ENCODE measurements around the gene SULT2B1. TPM values are rescaled to one million over a fixed set of nuclear protein-coding genes. Genes with fewer than 3 reads are reported as not detected.

Gene SULT2B1
- total RNA-seq, 1 donor from 2014 or later = not detected

DNA sequence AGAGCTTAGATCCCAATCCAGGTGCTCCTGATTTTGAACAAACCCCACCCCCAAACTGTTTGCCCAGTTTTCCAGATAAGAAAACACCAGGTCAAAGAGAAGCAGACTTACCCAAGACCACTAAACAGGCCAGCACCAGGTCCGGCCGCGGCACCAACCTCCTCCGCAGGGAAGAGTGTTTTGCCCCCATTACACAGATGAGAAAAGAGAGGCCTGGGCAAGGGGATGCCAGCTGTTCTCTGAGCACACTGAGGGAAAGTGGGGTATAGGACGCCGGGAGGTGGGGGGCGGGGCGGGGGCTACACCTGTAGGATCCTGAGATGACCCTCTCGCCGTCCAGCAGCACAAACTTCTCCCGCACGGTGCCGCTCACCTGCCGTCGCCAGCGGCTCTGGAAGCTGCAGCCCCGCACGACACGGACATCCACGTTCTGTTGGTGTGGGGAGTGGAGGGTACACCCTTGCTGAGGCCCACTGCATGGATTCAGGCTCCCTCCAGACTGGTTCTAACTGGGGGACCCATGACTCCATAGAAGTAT lies 57.7 kb downstream of the SULT2B1 start:
- TF ChIP-seq, protein P1, sequence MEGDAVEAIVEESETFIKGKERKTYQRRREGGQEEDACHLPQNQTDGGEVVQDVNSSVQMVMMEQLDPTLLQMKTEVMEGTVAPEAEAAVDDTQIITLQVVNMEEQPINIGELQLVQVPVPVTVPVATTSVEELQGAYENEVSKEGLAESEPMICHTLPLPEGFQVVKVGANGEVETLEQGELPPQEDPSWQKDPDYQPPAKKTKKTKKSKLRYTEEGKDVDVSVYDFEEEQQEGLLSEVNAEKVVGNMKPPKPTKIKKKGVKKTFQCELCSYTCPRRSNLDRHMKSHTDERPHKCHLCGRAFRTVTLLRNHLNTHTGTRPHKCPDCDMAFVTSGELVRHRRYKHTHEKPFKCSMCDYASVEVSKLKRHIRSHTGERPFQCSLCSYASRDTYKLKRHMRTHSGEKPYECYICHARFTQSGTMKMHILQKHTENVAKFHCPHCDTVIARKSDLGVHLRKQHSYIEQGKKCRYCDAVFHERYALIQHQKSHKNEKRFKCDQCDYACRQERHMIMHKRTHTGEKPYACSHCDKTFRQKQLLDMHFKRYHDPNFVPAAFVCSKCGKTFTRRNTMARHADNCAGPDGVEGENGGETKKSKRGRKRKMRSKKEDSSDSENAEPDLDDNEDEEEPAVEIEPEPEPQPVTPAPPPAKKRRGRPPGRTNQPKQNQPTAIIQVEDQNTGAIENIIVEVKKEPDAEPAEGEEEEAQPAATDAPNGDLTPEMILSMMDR (conservative IDR thresholded peaks at IDR 0.05; ENCODE audit: low read depth, low read length) = no peak
- no peak for DNase-seq (ENCODE audit: low read depth)
- H3K4me3 ChIP-seq (ENCODE audit: low read depth, low read length) = no peak overlapping the region

DNA sequence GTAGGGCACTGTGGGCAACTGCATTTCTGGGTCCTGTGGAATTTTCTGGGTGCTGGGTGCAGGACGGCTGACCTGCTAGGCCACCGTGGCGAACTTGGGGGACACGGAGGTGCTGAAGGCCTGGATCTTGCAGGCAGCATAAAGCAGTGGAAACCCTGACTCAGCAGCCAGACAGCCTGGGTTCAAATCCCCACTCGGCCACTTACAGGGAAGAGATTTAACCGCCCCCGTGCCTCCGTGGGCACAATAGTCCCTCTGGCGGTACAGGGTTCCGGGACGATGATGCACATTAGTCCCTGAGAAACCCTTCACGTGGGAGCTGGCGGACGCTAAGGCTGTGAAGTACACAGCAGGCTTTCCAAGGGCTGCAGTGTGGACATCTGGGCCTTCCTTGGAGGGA lies 59.9 kb downstream of the SULT2B1 start:
- DNase-seq (ENCODE audit: low read depth) = no peak
- TF ChIP-seq, protein P1 (conservative IDR thresholded peaks at IDR 0.05; ENCODE audit: low read depth, low read length) = no peak
- no peak overlapping the region for H3K4me3 ChIP-seq (ENCODE audit: low read depth, low read length)

DNA sequence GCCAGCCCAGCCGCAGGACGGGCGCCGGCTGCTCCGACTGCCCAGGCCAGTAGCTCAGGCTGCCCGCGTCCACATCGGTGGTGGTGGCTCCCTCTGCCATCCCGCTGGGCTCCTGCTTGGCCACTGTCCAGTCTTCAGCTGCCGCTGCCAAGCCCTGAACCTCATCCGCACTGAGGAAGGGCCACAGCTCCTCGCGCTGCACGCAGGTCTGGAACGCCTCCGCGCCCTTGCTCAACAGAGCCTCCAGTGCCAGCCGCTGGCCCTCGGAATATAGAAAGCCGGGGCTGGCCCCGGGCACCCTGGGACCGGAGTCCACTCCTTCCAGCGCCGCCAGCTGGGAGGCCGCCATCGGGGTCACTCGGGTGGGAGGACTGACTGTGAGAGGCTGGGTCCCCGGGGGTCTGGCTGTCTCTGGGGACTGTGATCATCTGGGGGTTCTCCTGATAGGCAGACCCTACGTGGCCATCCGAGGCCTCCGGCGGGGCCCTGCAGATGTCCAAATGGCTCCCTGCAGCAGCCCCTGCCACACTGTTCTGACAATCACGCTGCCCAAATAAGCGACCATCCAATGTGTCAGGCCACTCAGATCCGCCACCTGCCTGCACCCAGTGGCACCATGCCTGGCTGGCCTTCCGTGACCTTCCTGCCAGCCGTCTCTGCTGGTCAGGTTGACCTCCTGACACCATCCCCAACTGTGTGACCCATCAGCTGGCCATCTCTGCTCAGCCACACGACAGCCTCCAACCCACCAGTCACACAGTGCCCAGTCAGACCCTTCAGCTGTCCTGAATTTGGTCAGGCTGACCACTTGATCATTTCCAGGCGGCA lies 61.3 kb downstream of the SULT2B1 start:
- TF ChIP-seq, protein P1 (conservative IDR thresholded peaks at IDR 0.05; ENCODE audit: low read depth, low read length) = no peak
- DNase-seq (ENCODE audit: low read depth) = no peak
- no peak overlapping the region for H3K4me3 ChIP-seq (ENCODE audit: low read depth, low read length)

DNA sequence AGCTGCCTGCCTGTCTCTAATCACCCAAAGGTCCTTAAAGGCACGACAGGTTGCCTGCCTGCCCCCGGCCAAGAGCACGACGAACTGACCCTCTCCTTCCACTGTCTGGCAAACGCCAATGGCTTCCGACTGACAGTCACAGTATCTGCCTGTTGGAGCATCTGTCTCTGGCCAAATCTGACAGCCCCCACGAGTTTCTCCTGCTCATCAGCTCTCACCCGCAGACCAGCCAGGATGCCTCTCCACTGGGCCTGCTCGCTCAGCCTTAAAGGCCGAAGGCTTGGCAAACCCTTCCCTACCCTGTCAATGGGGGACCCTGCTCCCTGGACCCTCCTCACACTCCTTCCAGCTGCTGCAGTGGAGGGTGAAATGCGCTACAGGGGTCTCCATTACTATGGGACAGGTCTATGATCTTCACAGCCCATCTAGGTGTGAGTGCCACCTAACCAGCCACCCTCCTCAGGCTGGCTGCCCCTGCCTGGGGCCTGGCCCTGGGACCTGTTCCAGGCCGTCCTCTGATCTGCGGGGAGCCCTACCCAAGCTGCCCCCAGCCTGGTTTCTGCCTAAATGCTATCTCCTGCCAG lies 62.0 kb downstream of the SULT2B1 start:
- H3K4me3 ChIP-seq (ENCODE audit: low read depth, low read length) = no peak overlapping the region
- DNase-seq (ENCODE audit: low read depth) = no peak
- TF ChIP-seq, protein P1 (conservative IDR thresholded peaks at IDR 0.05; ENCODE audit: low read depth, low read length) = no peak

DNA sequence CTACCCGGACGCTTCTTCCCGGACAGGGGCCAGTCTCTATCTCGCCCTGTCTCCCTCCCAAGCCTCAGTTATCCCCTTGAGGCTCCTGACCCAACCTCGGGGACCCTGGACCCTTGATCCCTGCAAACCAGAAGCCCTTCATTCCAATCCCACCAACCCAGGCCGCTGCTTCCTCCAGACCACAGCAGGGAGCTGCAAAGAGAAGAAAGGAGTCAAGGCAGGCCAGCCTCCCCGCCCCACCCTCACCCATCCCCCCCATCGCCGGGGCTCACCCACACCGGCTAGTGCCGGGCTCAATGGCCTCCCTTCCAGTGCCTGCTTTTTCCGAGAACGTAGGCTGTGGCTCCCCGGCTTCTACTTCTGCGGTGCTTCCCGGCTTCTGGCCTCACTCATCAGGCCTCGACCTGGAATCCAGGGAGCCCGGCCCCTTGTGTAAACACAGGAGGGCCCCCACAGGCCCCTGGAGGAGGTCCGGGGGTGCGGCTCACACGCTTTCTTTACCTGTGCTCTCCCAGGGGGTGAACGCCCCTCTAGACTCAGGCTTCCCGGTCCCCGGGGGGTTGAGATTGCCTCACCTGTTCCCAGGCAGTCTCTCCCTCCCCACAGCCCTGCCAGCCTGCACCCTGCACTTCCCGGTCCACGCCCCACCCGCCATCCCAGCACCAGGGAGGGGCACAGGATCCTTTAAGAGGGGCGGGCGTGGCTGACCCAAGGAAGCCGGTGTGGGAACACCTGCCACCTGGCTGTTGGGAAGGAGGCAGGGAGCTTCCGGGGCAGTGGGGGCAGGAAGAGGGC lies 62.7 kb downstream of the SULT2B1 start, which contains the start of gene FAM83E:
FAM83E (minus strand) TSS at position 641 of the 795 bp plus-strand sequence. CDS start 1,704 bp downstream, outside the sequence.
- no peak for DNase-seq (ENCODE audit: low read depth)
- TF ChIP-seq, protein P1 (conservative IDR thresholded peaks at IDR 0.05; ENCODE audit: low read depth, low read length) = no peak
- no peak within 1 kb of the TSS for H3K4me3 ChIP-seq (ENCODE audit: low read depth, low read length)

DNA sequence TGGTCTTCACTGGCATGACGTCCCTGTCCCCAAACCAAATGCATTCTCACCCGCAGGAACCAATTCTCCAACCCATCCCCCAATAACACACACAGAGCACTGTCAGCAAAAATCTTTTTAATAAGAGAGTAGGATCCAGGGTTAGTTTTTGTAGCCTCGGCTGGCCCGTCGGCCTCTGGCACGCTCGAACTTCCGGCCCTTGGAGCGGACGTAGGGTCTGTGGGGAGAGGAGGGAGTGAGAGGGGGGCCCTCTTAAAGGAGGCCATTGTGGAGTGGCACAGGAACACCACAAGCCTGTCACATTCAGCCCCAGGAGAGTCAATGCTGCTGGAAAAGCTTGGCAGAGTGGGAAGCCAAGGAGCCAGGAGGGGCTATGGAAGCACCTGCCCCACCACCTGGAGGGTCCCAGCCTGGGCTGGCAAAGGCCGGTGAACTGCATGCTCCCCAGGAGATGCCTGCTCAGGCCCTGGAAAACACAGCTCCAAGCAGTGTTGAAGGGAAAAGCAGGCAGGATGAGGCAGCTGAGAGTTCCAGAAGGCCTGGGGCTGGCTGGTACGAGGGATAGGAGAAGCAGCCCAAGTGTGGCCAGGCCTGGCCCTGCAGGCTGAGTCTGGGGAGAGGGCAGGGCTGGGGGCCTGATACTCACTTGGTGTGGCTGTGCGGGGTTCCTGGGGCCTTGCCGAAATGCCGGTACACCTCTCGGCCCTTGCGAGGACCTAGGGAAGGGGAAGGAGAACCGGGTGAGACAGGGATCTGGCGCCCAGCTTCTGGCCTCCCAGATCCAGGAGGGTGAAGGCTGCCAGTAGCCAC lies 63.5 kb downstream of the SULT2B1 start:
- no peak overlapping the region for H3K4me3 ChIP-seq (ENCODE audit: low read depth, low read length)
- no peak for DNase-seq (ENCODE audit: low read depth)

More for the DNA sequence above, 63.5 kb downstream of the SULT2B1 start:
- TF ChIP-seq, protein P1 (conservative IDR thresholded peaks at IDR 0.05; ENCODE audit: low read depth, low read length) = no peak
